A673 (cell line): ENCODE measurements around the gene NCOA3. TPM values are rescaled to one million over a fixed set of nuclear protein-coding genes. Genes with fewer than 3 reads are reported as not detected.
"Not testable (repeated sequence)": the region's sequence is repeated elsewhere in the genome, so short reads cannot be mapped to it uniquely, and the experiment has no call there.

Experiments
- BruUV-seq: library from RNA; stranded (reverse); fragments of 400-500 nt; replicated peaks from 2 replicates; lab custom pipeline; 2021; lab: Mats Ljungman, UMichigan
- CTCF ChIA-PET: fragments of 300-600 bp; sonication (Branson Sonifier 250); formaldehyde crosslinking; loops from one replicate; lab custom pipeline; 2022; ENCODE audit warnings: antibody characterized with exemption; lab: Charles Lee
- POLR2A ChIA-PET: fragments of 300-600 bp; sonication (Branson Sonifier 250); formaldehyde crosslinking; loops from one replicate; lab custom pipeline; 2022; ENCODE audit warnings: antibody characterized with exemption; ENCODE audit not compliant: low non-redundant PET; lab: Charles Lee
- DNase-seq: peaks from one replicate; pipeline ENCODE4 v3.0.0-alpha.2; 2015; ENCODE audit warnings: low spot score
- H3K27ac ChIP-seq: fragments of 200-600 bp; sonication (generic); 2 replicates; pipeline ENCODE4 v1.5.1; 2016; ENCODE audit warnings: mixed run types, low read depth, mild to moderate bottlenecking, mixed read lengths, antibody characterized with exemption, low read length; ENCODE audit not compliant: poor library complexity, severe bottlenecking
- H3K27me3 ChIP-seq: fragments of 200-600 bp; sonication (generic); replicated peaks from 2 replicates; pipeline ENCODE4 v1.6.1; 2017; ENCODE audit warnings: mixed run types, low read depth, mild to moderate bottlenecking, mixed read lengths, antibody characterized with exemption, low read length; ENCODE audit not compliant: insufficient read depth, poor library complexity
- H3K36me3 ChIP-seq: fragments of 200-600 bp; sonication (generic); 2 replicates; pipeline ENCODE4 v1.6.1; 2016; ENCODE audit warnings: mixed run types, mild to moderate bottlenecking, mixed read lengths, antibody characterized with exemption, low read length; ENCODE audit not compliant: insufficient read depth, poor library complexity, severe bottlenecking
- H3K4me1 ChIP-seq: fragments of 200-600 bp; sonication (generic); 2 replicates; pipeline ENCODE4 v1.6.1; 2017; ENCODE audit warnings: mixed run types, mild to moderate bottlenecking, mixed read lengths, antibody characterized with exemption, low read length; ENCODE audit not compliant: insufficient read depth, poor library complexity, severe bottlenecking
- H3K4me3 ChIP-seq: fragments of 200-600 bp; sonication (generic); 2 replicates; pipeline ENCODE4 v1.5.1; 2016; ENCODE audit warnings: low read depth, mixed run types, mild to moderate bottlenecking, mixed read lengths, low read length; ENCODE audit not compliant: poor library complexity, severe bottlenecking
- H3K9me3 ChIP-seq: fragments of 200-600 bp; sonication (generic); 2 replicates; pipeline ENCODE4 v1.6.1; 2016; ENCODE audit warnings: mixed run types, low read depth, mild to moderate bottlenecking, mixed read lengths, antibody characterized with exemption, low read length; ENCODE audit not compliant: poor library complexity, severe bottlenecking
- CTCF ChIP-seq: fragments of 300-800, 200-600 bp; sonication (generic); conservative IDR thresholded peaks from 2 replicates; pipeline ENCODE4 v1.5.1; 2017; ENCODE audit warnings: low read depth, mild to moderate bottlenecking, antibody characterized with exemption, low read length, moderate library complexity, mixed read lengths
- EZH2 ChIP-seq: fragments of 200-600 bp; sonication (generic); IDR thresholded peaks from 2 replicates; pipeline ENCODE4 v1.6.1; 2017; ENCODE audit warnings: borderline replicate concordance, low read depth, mild to moderate bottlenecking, mixed read lengths, antibody characterized with exemption, low read length; ENCODE audit not compliant: poor library complexity, severe bottlenecking
- intact Hi-C: fragments of 100-400 bp; cut with micrococcal nuclease; formaldehyde crosslinking; loops from one replicate; pipeline ENCODE4 v1.10.0; 2022; ENCODE audit not compliant: unreplicated experiment
- total RNA-seq: library from RNA; stranded (reverse); gene quantifications from 2 replicates; pipeline ENCODE4 v1.2.3, GENCODE V29; 2021

Gene NCOA3
- total RNA-seq, 1 experiment from 2014 or later = 26.8 TPM

GRCh38 chr20:47506850-47507249 lies 5.2 kb downstream of the NCOA3 start:
- POLR2A ChIA-PET = no interaction called here
- H3K27ac ChIP-seq = no peak overlapping the region
- CTCF ChIA-PET = no interaction called here
- no peaks in the 10 kb centered on the region for H3K36me3 ChIP-seq
- no peak overlapping the region for H3K4me3 ChIP-seq
- intact Hi-C loops = loop anchor here (10.0 kb wide), 1 partner anchor 108 kb away; no protein-coding TSS in a partner anchor
- no peak for DNase-seq
- no TSS peak for BruUV-seq
- no peak for TF ChIP-seq CTCF
- TF ChIP-seq EZH2 = no peak
- H3K27me3 ChIP-seq = no peaks in the 10 kb centered on the region
- peaks cover 14% of the 10 kb centered on the region for H3K4me1 ChIP-seq
- no peaks in the 10 kb centered on the region for H3K9me3 ChIP-seq

- peaks cover 14% of the 10 kb centered on the region for H3K4me1 ChIP-seq
- H3K4me3 ChIP-seq, H3K36me3 ChIP-seq, DNase-seq, H3K27me3 ChIP-seq, H3K27ac ChIP-seq, BruUV-seq, POLR2A ChIA-PET, CTCF ChIA-PET, H3K9me3 ChIP-seq: not testable (repeated sequence)
- intact Hi-C loops = loop anchor here (10.0 kb wide), 1 partner anchor 107 kb away; no protein-coding TSS in a partner anchor
These were observed 5.7 kb downstream of the NCOA3 start for GRCh38 chr20:47507275-47507981.

- Histone ChIP-seq H3K27me3 (no peaks in the 10 kb centered on the region), H3K4me3 (no peak overlapping the region), H3K27ac (no peak overlapping the region), H3K9me3 (no peaks in the 10 kb centered on the region), H3K36me3 (no peaks in the 10 kb centered on the region), H3K4me1 (peaks cover 11% of the 10 kb centered on the region)
- BruUV-seq = no TSS peak
- TF ChIP-seq CTCF = no peak
- no peak for TF ChIP-seq EZH2
- intact Hi-C loops = loop anchor here (10.0 kb wide), 1 partner anchor 107 kb away; no protein-coding TSS in a partner anchor
- ChIA-PET CTCF (no interaction called here), POLR2A (no interaction called here)
- DNase-seq = no peak
These were observed 6.6 kb downstream of the NCOA3 start for GRCh38 chr20:47508278-47508677.

- Histone ChIP-seq H3K4me1 (peaks cover 10% of the 10 kb centered on the region), H3K9me3 (no peaks in the 10 kb centered on the region), H3K27ac (no peak overlapping the region), H3K4me3 (no peak overlapping the region), H3K36me3 (no peaks in the 10 kb centered on the region), H3K27me3 (no peaks in the 10 kb centered on the region)
- TF ChIP-seq CTCF (no peak), EZH2 (no peak)
- POLR2A ChIA-PET = no interaction called here
- CTCF ChIA-PET = no interaction called here
- DNase-seq = no peak
- intact Hi-C loops = loop anchor here (10.0 kb wide), 1 partner anchor 106 kb away; no protein-coding TSS in a partner anchor
- no TSS peak for BruUV-seq
These were observed 7.5 kb downstream of the NCOA3 start for GRCh38 chr20:47509104-47509661.
